ENCODE data around the gene RELB.
"Not testable (repeated sequence)": the region's sequence is repeated elsewhere in the genome, so short reads cannot be mapped to it uniquely, and the experiment has no call there.

Gene RELB

DNA sequence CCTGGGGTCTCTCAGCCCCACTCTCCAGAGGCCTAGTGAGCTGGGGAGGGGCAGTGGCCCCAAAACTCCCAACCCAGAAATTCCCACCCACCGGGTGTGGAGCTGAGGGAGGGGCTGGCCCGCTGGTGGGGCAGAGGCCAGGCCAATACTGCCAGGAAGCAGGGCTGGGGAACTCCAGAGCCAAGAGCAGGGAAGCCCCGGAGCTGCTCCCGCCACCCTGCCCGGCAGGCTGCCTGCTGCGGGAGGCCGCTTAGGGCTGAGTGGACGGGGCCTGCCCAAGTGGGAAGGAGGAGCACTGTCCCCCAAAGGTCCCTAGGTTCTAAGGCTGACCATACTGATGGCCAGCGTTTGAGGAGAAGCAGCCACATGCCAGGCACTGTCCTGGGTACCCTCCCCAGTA lies 13.0 kb upstream of the RELB start:
- DNase-seq = no peak

GRCh38 chr19:44988896-44989556 lies 12.2 kb upstream of the RELB start:
- peak; percentile 55 to 61 for DNase-seq

GRCh38 chr19:44990459-44990858 lies 10.8 kb upstream of the RELB start:
- DNase-seq = no peak

DNA sequence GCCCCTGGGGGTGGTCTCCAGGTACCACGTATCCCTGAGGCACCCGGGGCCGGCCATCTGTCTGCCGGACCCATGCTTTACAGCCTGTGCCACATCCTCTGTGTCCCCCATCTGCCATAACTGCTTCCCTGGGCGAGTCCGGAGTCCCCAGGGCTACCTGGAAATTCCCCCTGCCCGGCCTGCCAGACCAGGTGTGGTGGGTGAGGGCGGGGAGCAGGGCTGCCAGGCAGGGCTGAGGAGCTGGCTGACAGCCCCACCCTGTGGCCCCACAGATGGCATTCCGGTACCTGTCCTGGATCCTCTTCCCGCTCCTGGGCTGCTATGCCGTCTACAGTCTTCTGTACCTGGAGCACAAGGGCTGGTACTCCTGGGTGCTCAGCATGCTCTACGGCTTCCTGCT lies 10.3 kb upstream of the RELB start:
- no peak for DNase-seq

DNA sequence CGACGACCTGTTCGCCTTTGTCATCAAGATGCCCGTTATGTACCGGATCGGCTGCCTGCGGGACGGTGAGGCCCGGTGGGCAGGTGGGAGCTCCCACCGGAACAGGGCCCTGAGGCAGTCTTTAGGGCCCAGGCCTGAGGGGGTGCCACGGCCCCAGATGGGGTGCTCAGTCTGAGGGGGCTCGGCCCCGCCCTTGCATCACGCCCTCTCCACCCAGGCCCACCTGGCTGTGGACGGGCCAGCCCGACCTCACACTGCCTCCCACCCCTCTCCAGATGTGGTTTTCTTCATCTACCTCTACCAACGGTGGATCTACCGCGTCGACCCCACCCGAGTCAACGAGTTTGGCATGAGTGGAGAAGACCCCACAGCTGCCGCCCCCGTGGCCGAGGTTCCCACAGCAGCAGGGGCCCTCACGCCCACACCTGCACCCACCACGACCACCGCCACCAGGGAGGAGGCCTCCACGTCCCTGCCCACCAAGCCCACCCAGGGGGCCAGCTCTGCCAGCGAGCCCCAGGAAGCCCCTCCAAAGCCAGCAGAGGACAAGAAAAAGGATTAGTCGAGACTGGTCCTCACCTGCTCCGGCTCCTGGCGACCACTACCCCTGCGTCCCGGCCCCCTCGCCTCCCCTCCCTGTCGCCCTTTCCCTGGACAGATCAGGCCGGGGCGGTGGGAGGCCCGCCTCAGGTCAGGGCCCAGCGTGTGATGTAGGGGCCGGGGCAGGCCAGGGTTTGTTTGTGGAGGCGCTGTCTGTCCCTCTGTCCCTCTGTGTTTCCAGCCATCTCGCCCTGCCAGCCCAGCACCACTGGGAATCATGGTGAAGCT lies 8.7 kb upstream of the RELB start:
- no peak for DNase-seq

- DNase-seq = no peak
Observed at GRCh38 chr19:44993526-44993925, 7.7 kb upstream of the RELB start.

- DNase-seq = no peak
Observed at GRCh38 chr19:44993926-44994537, 7.2 kb upstream of the RELB start.

DNA sequence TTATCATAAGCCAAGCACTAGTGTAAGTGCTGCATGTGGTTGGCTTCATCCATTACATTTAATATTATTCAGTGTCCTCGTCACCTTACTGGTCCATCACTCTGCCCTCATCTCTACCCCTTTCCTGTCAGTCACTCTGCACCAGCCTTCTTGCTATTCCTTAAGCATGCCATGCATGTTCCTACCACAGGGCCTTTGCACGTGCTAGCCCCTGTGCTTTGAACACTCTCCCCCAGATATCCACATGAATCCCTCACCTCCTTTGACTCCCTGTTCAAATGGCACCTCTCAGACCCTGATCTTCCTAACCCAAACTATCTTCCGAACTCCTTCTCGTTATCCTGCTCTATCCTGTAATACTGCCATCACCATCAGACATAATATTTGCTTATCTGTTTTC lies 3.2 kb upstream of the RELB start:
- no peak for DNase-seq

DNA sequence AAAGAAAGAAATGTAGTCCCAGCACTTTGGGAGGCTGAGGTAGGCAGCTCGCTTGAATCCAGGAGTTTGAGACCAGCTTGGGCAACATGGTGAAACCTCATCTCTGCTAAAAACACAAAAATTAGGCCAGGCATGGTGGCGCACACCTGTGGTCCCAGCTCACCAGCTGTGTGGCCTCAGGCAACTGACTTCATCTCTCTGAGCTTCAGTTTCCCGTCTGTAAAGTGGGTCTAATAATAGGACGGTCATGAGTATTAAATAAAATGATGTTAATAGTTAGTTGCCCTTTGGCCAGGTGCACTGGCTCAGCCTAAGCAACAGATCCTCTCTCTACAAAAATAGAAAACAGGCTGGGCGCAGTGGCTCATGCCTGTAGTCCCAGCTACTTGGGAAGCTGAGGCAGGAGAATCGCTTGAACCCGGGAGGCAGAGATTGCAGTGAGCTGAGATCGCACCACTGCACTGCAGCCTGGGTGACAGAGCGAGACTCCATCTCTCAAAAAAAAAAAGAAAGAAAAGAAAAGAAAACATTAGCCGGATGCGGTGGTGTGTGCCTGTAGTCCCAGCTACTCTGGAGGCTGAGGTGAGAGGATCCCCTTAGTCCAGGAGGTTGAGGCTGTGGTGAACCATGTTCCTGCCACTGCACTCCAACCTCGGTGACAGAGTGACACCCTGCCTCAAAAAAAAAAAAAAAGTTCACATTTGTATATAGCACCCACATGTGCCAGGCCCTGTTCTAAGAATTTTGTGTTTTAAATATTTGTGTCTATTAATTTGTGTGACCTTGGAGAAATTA lies 1.9 kb upstream of the RELB start:
- DNase-seq = not testable (repeated sequence)

GRCh38 chr19:45000665-45001064 lies 599 bp upstream of the RELB start:
- not testable (repeated sequence) for DNase-seq

DNA sequence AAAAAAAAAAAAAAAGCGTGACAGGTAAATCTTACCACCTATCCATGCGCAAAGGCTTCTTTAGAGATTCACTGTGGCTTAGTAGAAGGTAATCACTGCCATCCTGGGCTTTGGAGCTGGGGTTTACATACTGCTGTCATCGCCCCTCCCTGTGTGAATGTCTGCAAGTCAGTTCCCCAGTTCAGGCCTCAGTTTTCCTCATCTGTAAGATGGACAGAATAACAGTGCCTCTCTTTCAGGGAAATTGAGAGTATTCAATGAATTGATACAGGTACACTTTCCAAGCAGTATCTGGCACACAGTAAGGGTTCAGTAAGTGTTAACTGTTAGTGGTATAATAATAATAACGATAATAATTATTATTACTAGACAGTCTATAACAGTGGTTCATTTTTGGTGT lies 2.2 kb downstream of the RELB start:
- no peak for DNase-seq

GRCh38 chr19:45005787-45006186 lies 4.5 kb downstream of the RELB start:
- DNase-seq = no peak

GRCh38 chr19:45008552-45008951 lies 7.3 kb downstream of the RELB start:
- no peak for DNase-seq

GRCh38 chr19:45009625-45010255 lies 8.5 kb downstream of the RELB start:
- no peak for DNase-seq

GRCh38 chr19:45010306-45010705 lies 9.0 kb downstream of the RELB start:
- no peak for DNase-seq

DNA sequence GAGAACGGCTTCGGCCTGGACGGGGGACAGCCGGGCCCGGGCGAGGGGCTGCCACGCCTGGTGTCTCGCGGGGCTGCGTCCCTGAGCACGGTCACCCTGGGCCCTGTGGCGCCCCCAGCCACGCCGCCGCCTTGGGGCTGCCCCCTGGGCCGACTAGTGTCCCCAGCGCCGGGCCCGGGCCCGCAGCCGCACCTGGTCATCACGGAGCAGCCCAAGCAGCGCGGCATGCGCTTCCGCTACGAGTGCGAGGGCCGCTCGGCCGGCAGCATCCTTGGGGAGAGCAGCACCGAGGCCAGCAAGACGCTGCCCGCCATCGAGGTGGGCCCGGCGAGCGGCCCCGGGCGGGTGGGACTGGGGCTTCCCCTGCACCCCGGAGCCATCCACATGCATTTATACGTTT lies 10.7 kb downstream of the RELB start:
- DNase-seq = no peak

GRCh38 chr19:45016388-45017314 lies 15.4 kb downstream of the RELB start:
- peak; percentile 45 to 62 for DNase-seq

DNA sequence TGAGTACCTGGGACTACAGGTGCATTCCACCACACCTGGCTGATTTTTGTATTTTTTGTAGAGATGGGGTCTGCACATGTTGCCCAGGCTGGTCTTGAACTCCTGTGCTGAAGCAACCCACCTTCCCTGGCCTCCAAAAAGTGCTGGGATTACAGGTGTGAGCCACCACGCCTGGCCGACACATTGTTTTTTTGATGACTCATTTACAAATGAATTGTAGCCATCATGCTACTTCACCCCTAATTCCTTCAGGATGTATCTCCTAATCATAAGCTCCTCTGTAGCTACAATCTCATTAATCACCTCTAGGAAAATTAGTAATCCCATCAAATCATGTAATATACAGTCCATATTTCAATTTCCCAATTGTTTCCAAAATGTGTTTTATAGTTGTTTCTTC lies 17.9 kb downstream of the RELB start:
- DNase-seq = no peak

- no peak for DNase-seq
Observed at GRCh38 chr19:45020071-45020470, 18.8 kb downstream of the RELB start.

GRCh38 chr19:45021971-45022370 lies 20.7 kb downstream of the RELB start:
- no peak for DNase-seq

- DNase-seq = no peak
Observed at GRCh38 chr19:45023048-45023447, 21.8 kb downstream of the RELB start.

DNA sequence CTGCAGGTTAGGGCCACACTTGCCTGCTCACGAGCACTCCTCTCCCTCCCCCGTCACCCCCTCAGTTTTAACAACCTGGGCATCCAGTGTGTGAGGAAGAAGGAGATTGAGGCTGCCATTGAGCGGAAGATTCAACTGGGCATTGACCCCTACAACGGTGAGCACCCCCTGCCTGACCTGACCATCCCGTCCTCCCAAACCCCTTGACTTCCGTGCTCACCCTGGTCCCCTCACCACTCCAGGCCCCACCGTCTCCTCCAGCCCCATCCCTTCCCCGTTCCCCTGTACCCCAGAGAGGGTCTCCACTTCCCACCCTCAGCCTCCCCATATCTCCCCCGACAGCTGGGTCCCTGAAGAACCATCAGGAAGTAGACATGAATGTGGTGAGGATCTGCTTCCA lies 24.0 kb downstream of the RELB start:
- no peak for DNase-seq
